Neural progenitor cell (in vitro differentiated cells): ENCODE measurements around the gene PARS2.

Experiments used
- CTCF ChIP-seq: fragments of 200-600 bp; sonication (generic); IDR thresholded peaks from 2 replicates; pipeline ENCODE4 v1.5.1; 2017; ENCODE audit warnings: antibody characterized with exemption, mild to moderate bottlenecking
- EZH2phosphoT487 ChIP-seq: fragments of 200-600 bp; sonication (generic); IDR thresholded peaks from 2 replicates; pipeline ENCODE4 v1.6.1; 2017; ENCODE audit warnings: antibody characterized with exemption

DNA sequence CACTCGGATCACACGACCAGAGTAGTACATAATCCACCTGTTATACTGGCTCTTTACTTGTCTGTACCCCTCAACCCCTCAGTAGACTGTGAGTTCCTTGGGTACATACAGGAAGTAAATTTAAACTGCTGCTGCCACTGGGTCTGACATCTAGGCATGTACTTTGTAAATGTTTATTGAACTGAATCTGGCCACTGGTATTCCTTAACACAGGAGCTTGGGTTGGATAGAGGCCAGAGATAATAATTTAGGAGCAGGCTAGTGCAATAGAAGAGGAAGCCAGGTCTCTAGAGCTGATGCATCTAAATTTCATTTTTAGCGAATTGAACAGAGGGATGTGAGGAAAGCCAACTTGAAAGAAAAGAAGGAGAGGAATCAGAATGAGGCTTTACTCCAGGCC lies 36.3 kb downstream of the PARS2 start:
- TF ChIP-seq CTCF: no peak
- no peak for TF ChIP-seq EZH2phosphoT487
